NCI-H1105 treated with DMSO at 0.1 percent for 48 hours (cell line): ENCODE measurements around the gene LDB3.

Experiments used
- DNase-seq: peaks from one replicate; lab custom pipeline; 2025; lab: John Stamatoyannopoulos, UW

The LDB3 gene

GRCh38 chr10:86685893-86686632 lies 17.8 kb downstream of the LDB3 start:
- DNase-seq: no peak

GRCh38 chr10:86686972-86687371 lies 18.7 kb downstream of the LDB3 start:
- no peak for DNase-seq

- no peak for DNase-seq
Measured at GRCh38 chr10:86687750-86688149, 19.4 kb downstream of the LDB3 start.

GRCh38 chr10:86688398-86688921 lies 20.1 kb downstream of the LDB3 start:
- peak; percentile 46 for DNase-seq

GRCh38 chr10:86689146-86689545 lies 20.8 kb downstream of the LDB3 start:
- DNase-seq: no peak

- DNase-seq: no peak
Measured at GRCh38 chr10:86690231-86690630, 21.9 kb downstream of the LDB3 start.

- DNase-seq: no peak
Measured at GRCh38 chr10:86690657-86691084, 22.4 kb downstream of the LDB3 start.

GRCh38 chr10:86691333-86692022 lies 23.2 kb downstream of the LDB3 start:
- DNase-seq: no peak

- DNase-seq: no peak
Measured at GRCh38 chr10:86692023-86692514, 23.8 kb downstream of the LDB3 start.

GRCh38 chr10:86692664-86693063 lies 24.4 kb downstream of the LDB3 start:
- DNase-seq: no peak

GRCh38 chr10:86693275-86693674 lies 25.0 kb downstream of the LDB3 start:
- DNase-seq: no peak

- DNase-seq: no peak
Measured at GRCh38 chr10:86693721-86694369, 25.5 kb downstream of the LDB3 start.

GRCh38 chr10:86698207-86698940 lies 30.1 kb downstream of the LDB3 start:
- DNase-seq: no peak

- DNase-seq: no peak
Measured at GRCh38 chr10:86699125-86699524, 30.8 kb downstream of the LDB3 start.

GRCh38 chr10:86699541-86699940 lies 31.2 kb downstream of the LDB3 start:
- DNase-seq: no peak

GRCh38 chr10:86699991-86700840 lies 31.9 kb downstream of the LDB3 start:
- no peak for DNase-seq

- DNase-seq: no peak
Measured at GRCh38 chr10:86700851-86701617, 32.7 kb downstream of the LDB3 start.

- DNase-seq: no peak
Measured at GRCh38 chr10:86703176-86703575, 34.9 kb downstream of the LDB3 start.

GRCh38 chr10:86705139-86705538 lies 36.8 kb downstream of the LDB3 start:
- DNase-seq: no peak

- no peak for DNase-seq
Measured at GRCh38 chr10:86705905-86706304, 37.6 kb downstream of the LDB3 start.
